Measurements from ENCODE around the gene EIF3L.

EIF3L gene

GRCh38 chr22:37854946-37855345 is 5.7 kb downstream of the EIF3L start:
- no peak for DNase-seq (ENCODE audit: low spot score)

- no peak for DNase-seq (ENCODE audit: low spot score)
Measured at GRCh38 chr22:37855462-37855861, 6.2 kb downstream of the EIF3L start.

GRCh38 chr22:37860796-37861421 is 11.7 kb downstream of the EIF3L start:
- no peak for DNase-seq (ENCODE audit: low spot score)

- DNase-seq (ENCODE audit: low spot score), result no peak
Measured at GRCh38 chr22:37862570-37863325, 13.5 kb downstream of the EIF3L start.

GRCh38 chr22:37865510-37865909 is 16.3 kb downstream of the EIF3L start:
- DNase-seq (ENCODE audit: low spot score), result no peak

GRCh38 chr22:37870273-37870672 is 21.1 kb downstream of the EIF3L start:
- no peak for DNase-seq (ENCODE audit: low spot score)

GRCh38 chr22:37880668-37881440 is 31.6 kb downstream of the EIF3L start:
- no peak for DNase-seq (ENCODE audit: low spot score)

GRCh38 chr22:37884420-37884819 is 35.2 kb downstream of the EIF3L start:
- DNase-seq (ENCODE audit: low spot score), result peak; percentile 32

- DNase-seq (ENCODE audit: low spot score), result peak; percentile 75
Measured at GRCh38 chr22:37887584-37888378, 38.6 kb downstream of the EIF3L start.

- DNase-seq (ENCODE audit: low spot score), result no peak
Measured at GRCh38 chr22:37891926-37892325, 42.7 kb downstream of the EIF3L start.

- DNase-seq (ENCODE audit: low spot score), result no peak
Measured at GRCh38 chr22:37892566-37893335, 43.5 kb downstream of the EIF3L start.

- DNase-seq (ENCODE audit: low spot score), result no peak
Measured at GRCh38 chr22:37893583-37893983, 44.4 kb downstream of the EIF3L start.

- no peak for DNase-seq (ENCODE audit: low spot score)
Measured at GRCh38 chr22:37894939-37895670, 45.9 kb downstream of the EIF3L start.

GRCh38 chr22:37896181-37896592 is 47.0 kb downstream of the EIF3L start:
- no peak for DNase-seq (ENCODE audit: low spot score)

- no peak for DNase-seq (ENCODE audit: low spot score)
Measured at GRCh38 chr22:37896939-37897338, 47.7 kb downstream of the EIF3L start.

GRCh38 chr22:37897807-37898206 is 48.6 kb downstream of the EIF3L start:
- DNase-seq (ENCODE audit: low spot score), result no peak

- DNase-seq (ENCODE audit: low spot score), result no peak
Measured at GRCh38 chr22:37898441-37899181, 49.4 kb downstream of the EIF3L start.

- DNase-seq (ENCODE audit: low spot score), result peak; percentile 94
Measured at GRCh38 chr22:37904572-37905533, 55.6 kb downstream of the EIF3L start.

Data from GM03348 (cell line).